Activated naive CD8-positive, alpha-beta T cell treated with anti-CD3 and anti-CD28 coated beads, Interleukin-2, amount 50 U/mL, for 24 hours (primary cell): ENCODE measurements around the gene SCN9A.
"Not testable (repeated sequence)": the region's sequence is repeated elsewhere in the genome, so short reads cannot be mapped to it uniquely, and the experiment has no call there.

Experiments used
- ATAC-seq: fragments of 150-1000 bp; cut with Tn5 transposase; one replicate; pipeline ENCODE4 v1.10.0; 2021
- DNase-seq: peaks from one replicate; pipeline ENCODE4 v3.0.0; 2021
- H3K27ac Mint-ChIP-seq: one replicate; pipeline ENCODE4 v1.8.0; 2021; ENCODE audit warnings: mild to moderate bottlenecking, mixed read lengths
- H3K27me3 Mint-ChIP-seq: one replicate; pipeline ENCODE4 v1.8.0; 2021; ENCODE audit warnings: mixed read lengths
- H3K36me3 Mint-ChIP-seq: one replicate; pipeline ENCODE4 v1.8.0; 2021; ENCODE audit warnings: low read depth, mixed read lengths
- H3K4me1 Mint-ChIP-seq: one replicate; pipeline ENCODE4 v1.8.0; 2021; ENCODE audit warnings: mixed read lengths
- H3K4me3 Mint-ChIP-seq: one replicate; pipeline ENCODE4 v1.8.0; 2021; ENCODE audit warnings: mild to moderate bottlenecking, moderate library complexity, mixed read lengths
- H3K9me3 Mint-ChIP-seq: one replicate; pipeline ENCODE4 v1.8.0; 2021; ENCODE audit warnings: mixed read lengths

SCN9A gene

DNA sequence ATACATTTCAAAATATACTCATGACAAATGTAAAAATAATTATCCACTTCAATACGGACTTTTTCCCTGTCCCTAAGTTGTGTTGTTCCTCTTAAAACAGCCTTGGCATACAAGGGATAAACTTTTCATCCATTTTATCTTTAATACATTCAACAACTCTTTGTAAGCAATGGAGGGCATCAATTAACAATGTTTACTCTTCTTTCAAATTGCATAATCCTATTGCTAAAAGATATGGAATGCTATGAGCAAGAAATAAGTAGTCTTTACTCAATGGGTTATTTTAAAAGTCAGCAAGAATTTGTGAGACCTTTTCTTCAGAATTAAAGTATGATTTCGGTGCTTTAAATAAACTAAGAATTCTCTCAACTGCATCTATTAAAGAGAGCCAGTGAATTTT is 41.9 kb downstream of the SCN9A start:
- Mint-ChIP-seq H3K4me3 (no peak overlapping the region), H3K27me3 (no peaks in the 10 kb centered on the region), H3K36me3 (no peaks in the 10 kb centered on the region), H3K9me3 (no peaks in the 10 kb centered on the region), H3K27ac (no peak overlapping the region), H3K4me1 (no peaks in the 10 kb centered on the region)
- no peak for ATAC-seq
- DNase-seq = no peak

DNA sequence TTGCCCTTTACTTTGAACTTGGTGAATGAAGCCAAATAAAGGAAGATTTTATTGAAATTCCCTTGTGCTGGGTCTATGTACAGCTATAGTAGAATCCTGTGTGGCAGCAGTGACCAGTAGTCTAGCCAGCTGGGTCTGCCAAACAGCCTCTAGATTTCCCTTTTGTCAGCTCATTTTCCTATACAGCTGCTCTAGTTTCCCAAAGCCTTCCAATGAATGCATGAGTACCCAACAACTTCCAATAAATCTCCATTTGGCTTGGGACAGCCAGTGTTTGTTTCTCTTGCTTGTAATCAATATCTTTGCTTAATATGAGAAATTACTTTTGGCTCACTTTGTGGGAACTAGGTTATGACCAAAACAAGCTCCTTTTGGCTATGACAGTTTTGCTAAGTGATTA is 43.6 kb downstream of the SCN9A start:
- Mint-ChIP-seq H3K9me3 (no peaks in the 10 kb centered on the region), H3K27ac (no peak overlapping the region), H3K4me3 (no peak overlapping the region), H3K27me3 (no peaks in the 10 kb centered on the region), H3K36me3 (no peaks in the 10 kb centered on the region), H3K4me1 (no peaks in the 10 kb centered on the region)
- DNase-seq (no peak), ATAC-seq (no peak)

DNA sequence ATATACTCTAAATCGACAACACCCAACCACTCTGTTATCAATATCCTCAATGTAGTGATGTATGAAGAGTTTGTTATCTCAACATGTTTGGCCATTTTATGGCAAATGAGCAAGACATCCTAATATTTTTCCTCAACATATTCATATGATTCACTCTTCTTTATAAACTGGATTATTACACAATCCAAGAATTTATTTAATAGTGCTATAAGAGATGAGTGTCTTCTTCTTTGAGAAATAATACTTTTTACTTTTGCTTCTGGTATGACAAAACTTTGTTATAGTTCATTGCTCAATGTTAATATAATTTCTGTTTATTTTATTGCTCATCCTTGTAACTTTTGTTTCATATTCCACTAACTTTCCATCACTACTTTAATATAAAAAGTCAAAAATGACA is 44.3 kb downstream of the SCN9A start:
- ATAC-seq (no peak), DNase-seq (no peak)
- H3K9me3 Mint-ChIP-seq = no peaks in the 10 kb centered on the region
- no peaks in the 10 kb centered on the region for H3K36me3 Mint-ChIP-seq
- no peak overlapping the region for H3K4me3 Mint-ChIP-seq
- H3K27ac Mint-ChIP-seq = no peak overlapping the region
- no peaks in the 10 kb centered on the region for H3K27me3 Mint-ChIP-seq
- H3K4me1 Mint-ChIP-seq = no peaks in the 10 kb centered on the region

DNA sequence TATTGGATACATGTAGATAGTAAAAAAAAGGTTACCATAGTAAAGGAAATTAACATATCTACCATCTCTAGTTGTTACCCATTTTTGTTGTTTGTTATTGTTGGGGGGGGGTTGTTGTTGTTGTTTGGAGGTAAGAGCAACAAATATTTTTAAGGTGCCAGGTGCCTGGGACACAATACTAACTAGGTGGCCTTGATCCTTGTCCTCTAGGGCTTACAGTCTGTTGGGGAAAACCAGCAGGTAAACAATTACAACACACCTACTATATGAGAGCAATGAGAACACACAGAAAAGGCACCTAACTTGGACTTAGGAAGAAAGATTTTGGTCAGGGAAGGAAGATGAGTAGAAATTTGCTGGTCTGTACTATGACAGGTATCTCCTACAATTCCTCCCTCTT is 46.3 kb downstream of the SCN9A start:
- no peaks in the 10 kb centered on the region for H3K36me3 Mint-ChIP-seq
- DNase-seq (no peak), ATAC-seq (no peak)
- no peak overlapping the region for H3K27ac Mint-ChIP-seq
- no peaks in the 10 kb centered on the region for H3K4me1 Mint-ChIP-seq
- H3K4me3 Mint-ChIP-seq = no peak overlapping the region
- H3K9me3 Mint-ChIP-seq = no peaks in the 10 kb centered on the region
- no peaks in the 10 kb centered on the region for H3K27me3 Mint-ChIP-seq

DNA sequence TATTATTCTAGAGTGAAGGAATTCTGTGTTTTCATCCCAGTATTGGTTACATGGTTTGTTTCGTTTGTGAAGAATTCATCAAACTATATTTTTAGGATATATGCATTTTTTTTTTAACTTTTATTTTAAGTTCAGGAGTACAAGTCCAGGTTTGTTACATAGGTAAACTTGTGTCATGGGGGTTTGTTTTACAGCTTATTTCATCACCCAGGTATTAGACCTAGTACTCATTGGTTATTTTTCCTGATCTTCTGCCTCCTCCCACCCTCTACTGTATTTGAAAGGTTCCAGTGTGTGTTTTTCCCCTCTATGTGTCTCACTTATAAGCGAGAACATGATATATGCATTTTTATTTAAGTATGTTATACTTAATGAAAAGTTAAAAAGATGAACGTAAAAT is 47.6 kb downstream of the SCN9A start:
- Mint-ChIP-seq H3K4me1 (no peaks in the 10 kb centered on the region), H3K27ac (no peak overlapping the region), H3K36me3 (no peaks in the 10 kb centered on the region), H3K27me3 (no peaks in the 10 kb centered on the region), H3K9me3 (no peaks in the 10 kb centered on the region), H3K4me3 (no peak overlapping the region)
- no peak for ATAC-seq
- DNase-seq = no peak

DNA sequence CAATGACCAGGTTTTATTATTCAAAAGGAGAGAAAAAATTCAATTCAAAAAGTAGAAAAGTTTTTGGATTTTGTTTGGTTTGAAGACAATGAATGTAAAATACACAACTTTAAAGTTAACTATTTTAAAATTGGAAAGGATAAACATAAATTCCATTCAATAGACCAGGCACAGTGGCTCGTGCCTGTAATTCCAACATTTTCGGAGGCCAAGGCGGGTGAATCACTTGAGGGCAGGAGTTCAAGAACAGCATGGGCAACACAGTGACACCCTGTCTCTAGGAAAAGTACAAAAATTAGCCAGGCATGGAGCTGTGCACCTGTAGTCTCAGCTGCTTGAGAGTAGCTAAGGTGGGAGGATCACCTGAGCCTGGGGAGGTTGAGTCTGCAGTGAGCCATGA is 54.7 kb downstream of the SCN9A start:
- no peaks in the 10 kb centered on the region for H3K36me3 Mint-ChIP-seq
- DNase-seq (no peak), ATAC-seq (no peak)
- no peaks in the 10 kb centered on the region for H3K9me3 Mint-ChIP-seq
- H3K27me3 Mint-ChIP-seq = no peaks in the 10 kb centered on the region
- no peak overlapping the region for H3K4me3 Mint-ChIP-seq
- no peak overlapping the region for H3K27ac Mint-ChIP-seq
- H3K4me1 Mint-ChIP-seq = no peaks in the 10 kb centered on the region

DNA sequence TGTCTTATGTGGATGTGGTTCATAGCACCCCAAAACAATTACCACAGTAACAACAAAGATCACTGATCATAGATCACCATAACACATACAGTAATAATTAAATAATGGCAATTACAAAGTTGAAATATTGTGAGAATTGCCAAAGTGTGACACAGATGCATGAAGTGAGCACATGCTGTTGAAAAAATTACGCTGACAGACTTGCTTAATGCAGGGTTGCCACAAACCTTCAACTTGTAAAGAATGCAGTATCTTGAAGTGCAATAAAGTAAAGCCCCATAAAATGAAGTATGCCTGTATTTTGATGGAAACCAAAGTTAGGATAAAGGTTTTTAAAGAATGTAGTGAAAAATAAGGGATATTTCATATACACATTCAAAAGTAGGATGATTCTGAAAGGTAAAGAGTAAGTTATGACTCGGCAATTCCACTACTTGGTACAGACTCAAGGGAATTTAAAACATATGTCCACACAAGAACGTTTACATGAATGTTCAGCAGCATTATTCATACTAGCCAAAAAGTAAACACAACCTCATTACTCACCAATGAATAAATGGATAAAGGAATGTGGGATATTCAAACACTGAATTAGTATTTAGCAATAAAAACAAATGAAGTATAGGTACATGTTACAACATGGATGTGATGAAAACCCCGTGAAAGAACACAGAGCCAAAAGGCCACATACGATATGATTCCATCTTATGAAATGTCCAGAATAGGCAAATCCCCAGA is 61.6 kb downstream of the SCN9A start:
- no peak overlapping the region for H3K27ac Mint-ChIP-seq
- no peaks in the 10 kb centered on the region for H3K9me3 Mint-ChIP-seq
- H3K36me3 Mint-ChIP-seq = no peaks in the 10 kb centered on the region
- no peaks in the 10 kb centered on the region for H3K27me3 Mint-ChIP-seq
- no peak for DNase-seq
- no peak for ATAC-seq
- H3K4me3 Mint-ChIP-seq = no peak overlapping the region
- no peaks in the 10 kb centered on the region for H3K4me1 Mint-ChIP-seq

DNA sequence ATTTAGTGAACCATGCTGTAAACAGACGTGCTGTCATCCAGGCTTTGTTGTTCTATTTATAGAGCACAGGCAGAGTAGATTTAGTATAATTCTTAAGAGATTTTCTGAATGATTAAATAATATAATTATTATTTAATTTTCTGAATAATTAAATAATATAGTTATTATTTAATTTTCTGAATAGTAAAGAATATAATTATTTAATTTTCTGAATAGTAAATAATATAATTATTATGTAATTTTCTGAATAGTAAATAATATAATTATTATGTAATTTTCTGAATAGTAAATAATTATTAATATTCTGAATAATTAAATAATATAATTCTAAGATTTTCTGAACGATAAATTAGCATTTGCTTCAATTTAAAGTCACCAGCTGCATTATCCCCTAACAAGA is 62.9 kb downstream of the SCN9A start:
- not testable (repeated sequence) for H3K4me1 Mint-ChIP-seq, DNase-seq, H3K36me3 Mint-ChIP-seq, H3K4me3 Mint-ChIP-seq, H3K27ac Mint-ChIP-seq, H3K27me3 Mint-ChIP-seq, ATAC-seq, H3K9me3 Mint-ChIP-seq

DNA sequence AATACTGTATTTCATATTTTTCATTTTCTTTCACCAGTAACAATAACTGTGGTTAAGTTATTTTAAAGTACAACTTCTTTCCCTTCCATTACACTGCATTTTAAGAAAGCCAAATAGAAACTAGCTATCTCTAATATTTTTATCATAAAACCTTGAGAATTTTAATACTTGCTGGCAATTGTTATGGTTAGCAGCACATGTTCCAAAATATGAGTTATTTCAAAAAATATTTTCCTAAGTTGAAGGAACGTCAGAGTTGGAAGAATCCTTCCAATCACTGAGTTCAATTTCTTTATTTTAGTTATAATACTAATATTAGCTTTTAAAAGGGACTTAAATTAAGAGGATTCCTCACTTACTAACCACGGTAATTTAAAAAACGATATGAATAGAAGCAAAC is 68.4 kb downstream of the SCN9A start:
- Mint-ChIP-seq H3K9me3 (peaks cover 4% of the 10 kb centered on the region), H3K27me3 (no peaks in the 10 kb centered on the region), H3K4me3 (no peak overlapping the region), H3K36me3 (no peaks in the 10 kb centered on the region), H3K4me1 (no peaks in the 10 kb centered on the region), H3K27ac (no peak overlapping the region)
- ATAC-seq (no peak), DNase-seq (no peak)

DNA sequence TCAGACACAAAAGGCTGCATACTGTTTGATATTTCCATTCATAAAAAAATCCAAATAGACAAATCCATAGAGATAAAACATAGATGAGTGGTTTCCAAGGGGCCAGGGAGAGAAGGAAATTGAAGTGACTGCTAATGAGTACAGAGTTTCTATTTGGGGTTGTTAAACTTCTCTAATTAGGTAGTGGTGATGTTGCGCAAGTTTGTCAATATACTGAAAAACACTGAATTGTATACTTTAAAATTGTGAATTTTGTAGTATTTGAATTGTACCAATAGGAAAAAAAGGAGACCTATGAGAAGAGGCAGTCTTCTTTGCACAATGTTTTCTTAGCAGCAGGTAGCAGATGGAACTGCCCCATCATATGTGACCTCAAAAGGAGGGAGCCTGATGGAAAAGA is 71.1 kb downstream of the SCN9A start:
- Mint-ChIP-seq H3K9me3 (peaks cover 4% of the 10 kb centered on the region), H3K4me3 (no peak overlapping the region), H3K27me3 (no peaks in the 10 kb centered on the region), H3K36me3 (no peaks in the 10 kb centered on the region), H3K4me1 (no peaks in the 10 kb centered on the region), H3K27ac (no peak overlapping the region)
- ATAC-seq = no peak
- DNase-seq = no peak

DNA sequence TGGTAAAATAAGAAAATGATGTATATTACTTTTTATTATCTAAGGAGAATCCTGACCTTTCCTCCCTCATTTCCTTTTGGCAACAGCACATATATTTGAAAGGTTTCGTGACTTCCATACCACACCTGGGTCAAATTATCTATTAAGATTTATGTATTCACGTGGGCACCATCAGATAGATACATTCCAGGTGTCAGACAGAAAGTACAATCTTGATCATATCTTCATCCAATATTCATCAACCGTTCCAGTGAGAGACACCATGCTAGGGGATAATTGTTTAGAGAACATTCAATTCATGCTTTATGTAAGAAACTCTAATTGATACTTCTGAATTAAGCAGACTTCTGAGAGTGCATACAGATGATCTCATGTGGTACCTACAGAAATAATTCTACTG is 73.7 kb downstream of the SCN9A start:
- H3K27me3 Mint-ChIP-seq = no peaks in the 10 kb centered on the region
- no peaks in the 10 kb centered on the region for H3K36me3 Mint-ChIP-seq
- no peaks in the 10 kb centered on the region for H3K9me3 Mint-ChIP-seq
- ATAC-seq (no peak), DNase-seq (no peak)
- H3K27ac Mint-ChIP-seq = no peak overlapping the region
- no peak overlapping the region for H3K4me3 Mint-ChIP-seq
- H3K4me1 Mint-ChIP-seq = no peaks in the 10 kb centered on the region

DNA sequence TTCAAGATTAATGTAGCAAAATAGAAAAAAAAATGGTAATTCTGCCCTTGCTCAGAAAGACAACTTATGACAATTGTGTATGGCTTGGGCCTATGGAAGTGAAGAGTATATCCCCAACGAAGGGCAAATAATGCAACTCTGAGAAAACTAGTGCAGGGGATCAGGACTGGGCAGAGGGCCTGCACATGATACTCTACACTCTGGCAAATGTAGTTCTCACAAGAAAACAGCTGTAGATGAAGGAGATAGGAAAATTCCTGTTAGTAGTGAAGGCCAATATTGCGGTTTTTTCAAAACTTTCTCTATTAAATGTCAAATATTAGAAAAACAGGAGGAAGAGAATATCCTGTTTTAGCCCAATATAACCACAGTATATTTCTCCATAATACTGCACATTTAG is 77.8 kb downstream of the SCN9A start:
- Mint-ChIP-seq H3K27ac (no peak overlapping the region), H3K27me3 (no peaks in the 10 kb centered on the region), H3K36me3 (no peaks in the 10 kb centered on the region), H3K4me3 (no peak overlapping the region), H3K9me3 (no peaks in the 10 kb centered on the region), H3K4me1 (no peaks in the 10 kb centered on the region)
- DNase-seq (no peak), ATAC-seq (no peak)

DNA sequence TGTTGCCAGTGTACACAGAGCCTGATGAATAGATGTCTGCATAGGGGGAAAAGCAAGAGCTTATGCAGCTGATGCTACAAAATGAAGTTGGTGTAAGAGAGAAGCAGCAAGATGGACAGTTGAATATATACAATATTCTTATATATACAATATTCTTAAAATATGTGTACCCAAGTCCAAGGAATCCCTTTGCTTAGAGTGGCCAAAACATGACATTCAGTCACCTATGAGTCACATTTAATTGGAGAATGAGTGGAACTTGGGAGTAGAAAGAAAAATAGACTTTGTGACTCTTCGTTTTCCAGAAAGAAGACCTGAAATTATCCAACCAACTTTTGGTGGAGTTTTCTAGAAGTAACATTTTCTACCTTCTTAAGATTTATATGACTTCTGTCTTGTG is 81.8 kb downstream of the SCN9A start:
- no peaks in the 10 kb centered on the region for H3K9me3 Mint-ChIP-seq
- no peaks in the 10 kb centered on the region for H3K36me3 Mint-ChIP-seq
- ATAC-seq (no peak), DNase-seq (no peak)
- no peak overlapping the region for H3K4me3 Mint-ChIP-seq
- no peaks in the 10 kb centered on the region for H3K4me1 Mint-ChIP-seq
- no peak overlapping the region for H3K27ac Mint-ChIP-seq
- H3K27me3 Mint-ChIP-seq = no peaks in the 10 kb centered on the region

DNA sequence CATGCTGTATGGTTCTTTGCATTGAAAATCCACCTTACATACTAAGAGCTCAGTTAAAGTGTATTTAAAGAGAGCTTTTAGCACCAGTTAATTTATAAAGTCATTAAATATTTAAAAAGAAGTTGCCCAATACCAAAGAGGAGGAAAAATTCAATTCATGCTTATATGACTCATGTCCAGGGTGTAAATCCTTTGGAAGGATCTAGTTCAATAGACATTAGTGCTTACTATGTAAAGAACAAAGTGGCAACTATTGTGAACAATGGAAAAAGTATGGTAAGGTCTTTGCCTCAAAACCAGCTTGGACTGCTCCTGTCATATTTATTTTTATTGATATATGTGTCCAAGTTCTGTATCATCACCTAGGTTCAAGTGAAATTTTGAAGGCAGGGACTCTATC is 90.5 kb downstream of the SCN9A start:
- Mint-ChIP-seq H3K27ac (no peak overlapping the region), H3K9me3 (no peaks in the 10 kb centered on the region), H3K27me3 (no peaks in the 10 kb centered on the region), H3K4me1 (no peaks in the 10 kb centered on the region), H3K4me3 (no peak overlapping the region), H3K36me3 (no peaks in the 10 kb centered on the region)
- DNase-seq (no peak), ATAC-seq (no peak)

DNA sequence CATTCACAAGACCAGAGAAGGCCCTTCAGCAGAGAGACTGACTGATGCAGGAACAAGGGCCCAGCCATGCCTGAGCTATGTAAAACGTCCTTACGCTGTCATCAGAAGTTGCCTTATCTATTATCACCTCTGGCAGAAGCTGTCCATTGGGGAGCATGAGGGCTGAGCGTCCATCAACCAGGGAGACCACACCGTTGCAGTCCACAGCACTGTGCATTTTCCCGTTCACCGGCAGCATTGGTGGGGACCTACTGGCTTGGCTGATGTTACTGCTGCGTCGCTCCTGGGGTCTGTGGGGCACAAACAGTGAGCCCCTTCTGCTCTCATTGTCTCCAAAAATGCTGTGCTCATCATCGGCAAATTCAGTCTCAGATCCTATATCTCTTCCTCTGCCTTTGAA is 91.4 kb downstream of the SCN9A start:
- no peaks in the 10 kb centered on the region for H3K9me3 Mint-ChIP-seq
- no peak overlapping the region for H3K4me3 Mint-ChIP-seq
- H3K36me3 Mint-ChIP-seq = no peaks in the 10 kb centered on the region
- H3K27me3 Mint-ChIP-seq = no peaks in the 10 kb centered on the region
- ATAC-seq (no peak), DNase-seq (no peak)
- no peaks in the 10 kb centered on the region for H3K4me1 Mint-ChIP-seq
- H3K27ac Mint-ChIP-seq = no peak overlapping the region

DNA sequence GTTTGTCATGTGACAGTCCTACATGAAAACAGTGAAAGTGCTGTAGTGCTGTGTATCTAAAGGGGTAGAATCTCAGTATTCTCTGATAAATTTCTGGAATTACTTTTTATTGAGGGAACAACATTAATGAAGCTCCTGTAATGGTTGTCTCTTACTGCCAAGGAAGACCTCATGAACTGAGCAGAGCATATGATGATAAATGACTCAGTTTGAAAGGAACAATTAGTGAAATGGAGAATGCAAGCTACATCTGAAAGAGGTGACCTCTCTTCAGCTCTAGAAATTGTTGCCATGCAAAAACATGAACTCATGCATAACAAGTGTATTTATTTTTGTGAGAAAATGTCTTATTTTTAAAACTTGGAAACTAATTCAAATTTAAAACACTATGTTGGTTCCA is 93.6 kb downstream of the SCN9A start:
- Mint-ChIP-seq H3K27ac (no peak overlapping the region), H3K36me3 (no peaks in the 10 kb centered on the region), H3K9me3 (no peaks in the 10 kb centered on the region), H3K27me3 (no peaks in the 10 kb centered on the region), H3K4me1 (no peaks in the 10 kb centered on the region), H3K4me3 (no peak overlapping the region)
- ATAC-seq (no peak), DNase-seq (no peak)
